Activated T-cell treated with anti-CD3 and anti-CD28 coated beads, Interleukin-2, amount 50 U/mL, for 4 hours (primary cell): ENCODE data around the gene KPNA1. TPM values are rescaled to one million over a fixed set of nuclear protein-coding genes. Genes with fewer than 3 reads are reported as not detected.
"Not testable (repeated sequence)": the region's sequence is repeated elsewhere in the genome, so short reads cannot be mapped to it uniquely, and the experiment has no call there.

Experiments used
- ATAC-seq, 2 donors: fragments of 200-7000 bp; cut with Tn5 transposase; one replicate each; pipeline ENCODE4 v1.10.0; 2021
- DNase-seq: peaks from one replicate; pipeline ENCODE4 v3.0.0-alpha.2; 2020
- H3K27me3 Mint-ChIP-seq: one replicate; pipeline ENCODE4 v1.8.0; 2021; ENCODE audit warnings: low read depth, mixed read lengths
- H3K36me3 Mint-ChIP-seq: one replicate; pipeline ENCODE4 v1.8.0; 2022; ENCODE audit warnings: mixed read lengths; ENCODE audit not compliant: insufficient read depth
- H3K4me1 Mint-ChIP-seq: one replicate; pipeline ENCODE4 v1.8.0; 2021; ENCODE audit warnings: low read depth, mixed read lengths
- H3K4me3 Mint-ChIP-seq: one replicate; pipeline ENCODE4 v1.8.0; 2021; ENCODE audit warnings: mild to moderate bottlenecking, moderate library complexity, mixed read lengths
- H3K9me3 Mint-ChIP-seq: one replicate; pipeline ENCODE4 v1.8.0; 2021; ENCODE audit warnings: mixed read lengths
- total RNA-seq, 3 donors: library from RNA; stranded (reverse); gene quantifications; one replicate each; pipeline ENCODE4 v1.2.1, GENCODE V29; 2021

The KPNA1 gene
- total RNA-seq, 3 donors from 2014 or later: 56.4 to 61.2 (median 61.2) TPM

- Mint-ChIP-seq H3K36me3 (peaks cover 16% of the 10 kb centered on the region), H3K4me3 (no peak overlapping the region), H3K4me1 (peaks cover 46% of the 10 kb centered on the region), H3K9me3 (no peaks in the 10 kb centered on the region), H3K27me3 (no peaks in the 10 kb centered on the region)
- peak; percentile 51 to 64 for ATAC-seq
- DNase-seq: no peak
These were observed 33.3 kb downstream of the KPNA1 start for GRCh38 chr3:122481390-122481789.

- no peak overlapping the region for H3K4me3 Mint-ChIP-seq
- no peaks in the 10 kb centered on the region for H3K9me3 Mint-ChIP-seq
- H3K4me1 Mint-ChIP-seq: peaks cover 63% of the 10 kb centered on the region
- ATAC-seq: no peak
- no peaks in the 10 kb centered on the region for H3K27me3 Mint-ChIP-seq
- DNase-seq: no peak
- peaks cover 29% of the 10 kb centered on the region for H3K36me3 Mint-ChIP-seq
These were observed 38.2 kb downstream of the KPNA1 start for GRCh38 chr3:122476532-122476931.

- no peak for DNase-seq
- Mint-ChIP-seq H3K4me1 (peaks cover 63% of the 10 kb centered on the region), H3K9me3 (no peaks in the 10 kb centered on the region), H3K27me3 (no peaks in the 10 kb centered on the region), H3K4me3 (no peak overlapping the region), H3K36me3 (peaks cover 27% of the 10 kb centered on the region)
- no peak for ATAC-seq
These were observed 39.4 kb downstream of the KPNA1 start for GRCh38 chr3:122475316-122475715.

GRCh38 chr3:122469659-122470058 lies 45.1 kb downstream of the KPNA1 start:
- Mint-ChIP-seq H3K27me3 (no peaks in the 10 kb centered on the region), H3K9me3 (no peaks in the 10 kb centered on the region), H3K36me3 (peaks cover 16% of the 10 kb centered on the region), H3K4me1 (peaks cover 58% of the 10 kb centered on the region), H3K4me3 (no peak overlapping the region)
- DNase-seq: no peak
- no peak for ATAC-seq

- peaks cover 52% of the 10 kb centered on the region for H3K4me1 Mint-ChIP-seq
- DNase-seq: no peak
- H3K9me3 Mint-ChIP-seq: no peaks in the 10 kb centered on the region
- H3K4me3 Mint-ChIP-seq: no peak overlapping the region
- peaks cover 14% of the 10 kb centered on the region for H3K36me3 Mint-ChIP-seq
- no peaks in the 10 kb centered on the region for H3K27me3 Mint-ChIP-seq
- no peak for ATAC-seq
These were observed 45.7 kb downstream of the KPNA1 start for GRCh38 chr3:122468896-122469533.

- ATAC-seq (no peak), DNase-seq (no peak)
- H3K9me3 Mint-ChIP-seq: no peaks in the 10 kb centered on the region
- H3K27me3 Mint-ChIP-seq: no peaks in the 10 kb centered on the region
- H3K4me3 Mint-ChIP-seq: no peak overlapping the region
- peaks cover 30% of the 10 kb centered on the region for H3K4me1 Mint-ChIP-seq
- H3K36me3 Mint-ChIP-seq: peaks cover 30% of the 10 kb centered on the region
These were observed 48.0 kb downstream of the KPNA1 start for GRCh38 chr3:122466701-122467240.

GRCh38 chr3:122464659-122465058 lies 50.1 kb downstream of the KPNA1 start:
- no peak for DNase-seq
- no peak overlapping the region for H3K4me3 Mint-ChIP-seq
- H3K36me3 Mint-ChIP-seq: peaks cover 35% of the 10 kb centered on the region
- H3K27me3 Mint-ChIP-seq: no peaks in the 10 kb centered on the region
- peaks cover 18% of the 10 kb centered on the region for H3K4me1 Mint-ChIP-seq
- no peak for ATAC-seq
- no peaks in the 10 kb centered on the region for H3K9me3 Mint-ChIP-seq

- Mint-ChIP-seq H3K4me3 (no peak overlapping the region), H3K36me3 (peaks cover 48% of the 10 kb centered on the region), H3K9me3 (no peaks in the 10 kb centered on the region)
These were observed 52.3 kb downstream of the KPNA1 start for GRCh38 chr3:122462406-122462805.

GRCh38 chr3:122461806-122462205 lies 52.9 kb downstream of the KPNA1 start:
- no peak overlapping the region for H3K4me3 Mint-ChIP-seq
- DNase-seq (no peak), ATAC-seq (no peak)
- H3K27me3 Mint-ChIP-seq: no peaks in the 10 kb centered on the region
- H3K36me3 Mint-ChIP-seq: peaks cover 46% of the 10 kb centered on the region
- no peaks in the 10 kb centered on the region for H3K9me3 Mint-ChIP-seq
- peaks cover 1% of the 10 kb centered on the region for H3K4me1 Mint-ChIP-seq

More at GRCh38 chr3:122462406-122462805, 52.3 kb downstream of the KPNA1 start:
- no peaks in the 10 kb centered on the region for H3K27me3 Mint-ChIP-seq
- ATAC-seq (no peak), DNase-seq (no peak)
- peaks cover 3% of the 10 kb centered on the region for H3K4me1 Mint-ChIP-seq

- Mint-ChIP-seq H3K27me3 (no peaks in the 10 kb centered on the region), H3K4me3 (no peak overlapping the region), H3K36me3 (peaks cover 52% of the 10 kb centered on the region), H3K9me3 (no peaks in the 10 kb centered on the region), H3K4me1 (peaks cover 1% of the 10 kb centered on the region)
- DNase-seq (no peak), ATAC-seq (no peak)
These were observed 55.7 kb downstream of the KPNA1 start for GRCh38 chr3:122458992-122459391.

- Mint-ChIP-seq H3K27me3 (no peaks in the 10 kb centered on the region), H3K4me3 (no peak overlapping the region), H3K36me3 (peaks cover 48% of the 10 kb centered on the region), H3K4me1 (peaks cover 1% of the 10 kb centered on the region), H3K9me3 (no peaks in the 10 kb centered on the region)
- ATAC-seq: no peak
- no peak for DNase-seq
These were observed 57.0 kb downstream of the KPNA1 start for GRCh38 chr3:122457706-122458105.

GRCh38 chr3:122456074-122456473 lies 58.7 kb downstream of the KPNA1 start:
- H3K9me3 Mint-ChIP-seq: no peaks in the 10 kb centered on the region

GRCh38 chr3:122451371-122451770 lies 63.4 kb downstream of the KPNA1 start:
- no peak for ATAC-seq
- no peaks in the 10 kb centered on the region for H3K9me3 Mint-ChIP-seq

More at GRCh38 chr3:122456074-122456473, 58.7 kb downstream of the KPNA1 start:
- ATAC-seq (no peak), DNase-seq (no peak)
- Mint-ChIP-seq H3K4me3 (no peak overlapping the region), H3K36me3 (peaks cover 43% of the 10 kb centered on the region), H3K4me1 (peaks cover 1% of the 10 kb centered on the region), H3K27me3 (no peaks in the 10 kb centered on the region)

GRCh38 chr3:122448218-122448617 lies 66.5 kb downstream of the KPNA1 start:
- ATAC-seq, H3K4me3 Mint-ChIP-seq, H3K9me3 Mint-ChIP-seq, H3K4me1 Mint-ChIP-seq, DNase-seq, H3K27me3 Mint-ChIP-seq: not testable (repeated sequence)
- peaks cover 81% of the 10 kb centered on the region for H3K36me3 Mint-ChIP-seq

More at GRCh38 chr3:122451371-122451770, 63.4 kb downstream of the KPNA1 start:
- no peak overlapping the region for H3K4me3 Mint-ChIP-seq
- peaks cover 66% of the 10 kb centered on the region for H3K36me3 Mint-ChIP-seq
- DNase-seq: no peak
- peaks cover 5% of the 10 kb centered on the region for H3K4me1 Mint-ChIP-seq
- no peaks in the 10 kb centered on the region for H3K27me3 Mint-ChIP-seq

- H3K4me1 Mint-ChIP-seq, H3K9me3 Mint-ChIP-seq, ATAC-seq, DNase-seq, H3K27me3 Mint-ChIP-seq, H3K4me3 Mint-ChIP-seq: not testable (repeated sequence)
- H3K36me3 Mint-ChIP-seq: peaks cover 87% of the 10 kb centered on the region
These were observed 70.2 kb downstream of the KPNA1 start for GRCh38 chr3:122444491-122444887.
